ENCODE measurements around the gene TNS3.

DNA sequence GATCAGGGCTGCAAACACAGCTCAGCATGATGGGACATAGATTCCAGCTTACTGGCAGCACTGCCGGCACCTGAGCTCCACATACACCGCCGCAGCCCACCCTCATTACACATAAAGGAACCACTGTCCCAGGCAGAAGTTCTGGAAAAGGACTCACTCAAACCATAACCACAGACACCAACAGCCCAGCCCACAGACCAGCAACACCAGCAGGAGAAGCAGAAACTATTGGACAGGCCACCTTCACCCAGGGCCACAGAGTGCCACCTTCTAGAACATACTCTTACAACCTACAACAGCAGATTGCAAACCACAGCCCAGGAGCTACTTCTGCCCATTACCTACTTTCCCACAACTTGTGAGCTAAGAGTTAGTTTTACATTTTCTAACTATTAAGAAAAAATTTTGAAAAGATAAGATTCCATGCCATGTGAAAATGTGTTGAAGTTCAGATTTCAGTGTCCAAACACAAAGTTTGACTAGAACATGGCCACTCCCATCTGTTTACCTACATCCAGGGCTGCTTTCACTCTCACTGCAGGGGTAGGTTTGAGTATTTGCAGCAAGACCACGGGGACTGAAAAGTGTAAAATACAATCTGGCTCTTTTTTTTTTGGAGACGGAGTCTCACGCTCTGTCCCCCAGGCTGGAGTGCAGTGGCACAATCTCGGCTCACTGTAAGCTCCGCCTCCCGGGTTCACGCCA is 153.0 kb downstream of the TNS3 start:
- TF ChIP-seq, protein P1, sequence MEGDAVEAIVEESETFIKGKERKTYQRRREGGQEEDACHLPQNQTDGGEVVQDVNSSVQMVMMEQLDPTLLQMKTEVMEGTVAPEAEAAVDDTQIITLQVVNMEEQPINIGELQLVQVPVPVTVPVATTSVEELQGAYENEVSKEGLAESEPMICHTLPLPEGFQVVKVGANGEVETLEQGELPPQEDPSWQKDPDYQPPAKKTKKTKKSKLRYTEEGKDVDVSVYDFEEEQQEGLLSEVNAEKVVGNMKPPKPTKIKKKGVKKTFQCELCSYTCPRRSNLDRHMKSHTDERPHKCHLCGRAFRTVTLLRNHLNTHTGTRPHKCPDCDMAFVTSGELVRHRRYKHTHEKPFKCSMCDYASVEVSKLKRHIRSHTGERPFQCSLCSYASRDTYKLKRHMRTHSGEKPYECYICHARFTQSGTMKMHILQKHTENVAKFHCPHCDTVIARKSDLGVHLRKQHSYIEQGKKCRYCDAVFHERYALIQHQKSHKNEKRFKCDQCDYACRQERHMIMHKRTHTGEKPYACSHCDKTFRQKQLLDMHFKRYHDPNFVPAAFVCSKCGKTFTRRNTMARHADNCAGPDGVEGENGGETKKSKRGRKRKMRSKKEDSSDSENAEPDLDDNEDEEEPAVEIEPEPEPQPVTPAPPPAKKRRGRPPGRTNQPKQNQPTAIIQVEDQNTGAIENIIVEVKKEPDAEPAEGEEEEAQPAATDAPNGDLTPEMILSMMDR (IDR thresholded peaks at IDR 0.05) = no peak
- TF ChIP-seq POLR2A (IDR thresholded peaks at IDR 0.05) = no peak
